Left lung (tissue), 10 donors: Measurements from ENCODE around the gene GRID1. TPM values are rescaled to one million over a fixed set of nuclear protein-coding genes. Genes with fewer than 3 reads are reported as not detected.
"Not testable (repeated sequence)": the region's sequence is repeated elsewhere in the genome, so short reads cannot be mapped to it uniquely, and the experiment has no call there.

Experiments used
- ATAC-seq: fragments of 200-7000 bp; cut with Tn5 transposase; one replicate; pipeline ENCODE4 v1.9.1; 2020; ENCODE audit warnings: moderate library complexity
- DNase-seq, 4 donors: peaks; one replicate each; pipeline ENCODE4 v3.0.0-alpha.2; 2013 to 2020
- H3K27ac ChIP-seq, 2 donors: fragments of 200-600 bp; sonication (generic) in 1 of 2; one replicate each; pipeline versions ENCODE4 v1.5.0 to v1.8.0; 2020 to 2021
- H3K27me3 ChIP-seq, 2 donors: fragments of 200-600 bp; sonication (generic) in 1 of 2; one replicate each; pipeline versions ENCODE4 v1.5.0 to v1.8.0; 2020 to 2021
- H3K36me3 ChIP-seq, 2 donors: fragments of 200-600 bp; sonication (generic) in 1 of 2; one replicate each; pipeline versions ENCODE4 v1.5.0 to v1.8.0; 2020 to 2021
- H3K4me1 ChIP-seq, 2 donors: fragments of 200-600 bp; one replicate each; pipeline ENCODE4 v1.8.0; 2021
- H3K4me3 ChIP-seq, 2 donors: fragments of 200-600 bp; sonication (generic) in 1 of 2; one replicate each; pipeline versions ENCODE4 v1.5.0 to v1.8.0; 2020 to 2021; ENCODE audit warnings: mild to moderate bottlenecking in 1 of 2
- H3K9me3 ChIP-seq, 2 donors: fragments of 200-600 bp; sonication (generic) in 1 of 2; one replicate each; pipeline versions ENCODE4 v1.5.0 to v1.8.0; 2020 to 2021
- intact Hi-C, 2 donors: fragments of 100-400 bp; cut with DNase I; formaldehyde crosslinking; loops; one replicate each; pipeline versions ENCODE4 v1.11.2 to v1.14.2; 2022
- polyA plus RNA-seq, 6 donors: library from polyadenylated mRNA; unstranded; fragments of 120-200 nt; gene quantifications; one replicate each; pipeline ENCODE4 v1.2.1, GENCODE V29; 2013; ENCODE audit not compliant: insufficient read length in 6 of 6
- total RNA-seq, 2 donors: library from RNA; stranded (reverse); fragmentation: NEBNext Ultra II Directional; extraction: Animal tissue kit (Norgen Biotek cat#: 25700); gene quantifications; one replicate each; pipeline ENCODE4 v1.2.1, GENCODE V29; 2021
- TF ChIP-seq, protein P1 (sequence below), 2 donors: fragments of 200-600 bp; sonication (generic) in 1 of 2; IDR thresholded peaks; one replicate each; pipeline versions ENCODE4 v1.5.0 to v1.8.0; 2021; ENCODE audit warnings: antibody characterized with exemption in 2 of 2
- donor health status: DM: no; HTN: yes; CAD: no.
- donor health status: DM: no; HTN: no; CAD: no.

Gene GRID1
- total and polyA plus RNA-seq, 8 donors: 0.81 to 2.6 (median 1.2) TPM

DNA sequence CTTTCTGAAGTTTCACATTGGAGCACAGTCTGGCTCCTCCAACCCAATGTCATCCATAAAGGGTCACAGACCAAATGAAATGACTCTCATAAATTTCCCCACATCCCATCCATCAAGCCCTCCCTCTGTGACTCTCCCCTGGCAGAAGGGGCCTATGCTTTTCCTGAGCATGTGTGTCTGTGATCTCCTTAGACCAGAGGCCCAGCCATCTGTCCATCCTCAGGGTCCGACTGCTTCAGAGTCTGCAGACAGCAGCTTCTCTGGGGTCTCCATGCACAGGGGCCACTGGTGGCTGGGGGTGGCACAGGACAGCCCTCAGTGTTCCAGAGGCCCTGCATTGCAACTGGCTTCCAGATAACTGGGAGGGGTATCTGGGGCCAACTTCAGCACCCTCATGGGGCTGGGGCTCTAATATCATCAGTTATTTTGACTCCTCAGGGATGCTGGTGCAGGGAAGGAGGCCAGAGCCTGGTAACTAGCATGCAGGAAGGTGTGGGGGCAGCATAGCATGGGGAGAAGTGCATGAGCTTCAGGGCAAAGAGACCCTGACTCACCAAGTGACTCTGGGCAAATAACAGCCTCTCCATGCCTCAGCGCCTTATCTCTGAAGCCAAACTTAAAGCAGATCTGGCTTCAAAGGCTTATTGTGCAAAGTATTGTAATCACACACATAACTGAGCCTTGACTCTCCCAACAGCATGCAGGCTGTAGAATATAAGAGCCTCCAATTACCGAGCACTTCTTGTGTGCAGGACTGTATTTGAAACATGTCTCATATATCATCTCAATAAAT is 266.9 kb downstream of the GRID1 start:
- Histone ChIP-seq H3K27ac (no peak overlapping the region), H3K4me3 (no peak overlapping the region), H3K27me3 (no peaks in the 10 kb centered on the region), H3K4me1 (no peaks in the 10 kb centered on the region), H3K36me3 (no peaks in the 10 kb centered on the region), H3K9me3 (no peaks in the 10 kb centered on the region)
- intact Hi-C loops: no loop called here
- DNase-seq (no peak), ATAC-seq (no peak)
- TF ChIP-seq, protein P1, sequence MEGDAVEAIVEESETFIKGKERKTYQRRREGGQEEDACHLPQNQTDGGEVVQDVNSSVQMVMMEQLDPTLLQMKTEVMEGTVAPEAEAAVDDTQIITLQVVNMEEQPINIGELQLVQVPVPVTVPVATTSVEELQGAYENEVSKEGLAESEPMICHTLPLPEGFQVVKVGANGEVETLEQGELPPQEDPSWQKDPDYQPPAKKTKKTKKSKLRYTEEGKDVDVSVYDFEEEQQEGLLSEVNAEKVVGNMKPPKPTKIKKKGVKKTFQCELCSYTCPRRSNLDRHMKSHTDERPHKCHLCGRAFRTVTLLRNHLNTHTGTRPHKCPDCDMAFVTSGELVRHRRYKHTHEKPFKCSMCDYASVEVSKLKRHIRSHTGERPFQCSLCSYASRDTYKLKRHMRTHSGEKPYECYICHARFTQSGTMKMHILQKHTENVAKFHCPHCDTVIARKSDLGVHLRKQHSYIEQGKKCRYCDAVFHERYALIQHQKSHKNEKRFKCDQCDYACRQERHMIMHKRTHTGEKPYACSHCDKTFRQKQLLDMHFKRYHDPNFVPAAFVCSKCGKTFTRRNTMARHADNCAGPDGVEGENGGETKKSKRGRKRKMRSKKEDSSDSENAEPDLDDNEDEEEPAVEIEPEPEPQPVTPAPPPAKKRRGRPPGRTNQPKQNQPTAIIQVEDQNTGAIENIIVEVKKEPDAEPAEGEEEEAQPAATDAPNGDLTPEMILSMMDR (IDR thresholded peaks at IDR 0.05): no peak

DNA sequence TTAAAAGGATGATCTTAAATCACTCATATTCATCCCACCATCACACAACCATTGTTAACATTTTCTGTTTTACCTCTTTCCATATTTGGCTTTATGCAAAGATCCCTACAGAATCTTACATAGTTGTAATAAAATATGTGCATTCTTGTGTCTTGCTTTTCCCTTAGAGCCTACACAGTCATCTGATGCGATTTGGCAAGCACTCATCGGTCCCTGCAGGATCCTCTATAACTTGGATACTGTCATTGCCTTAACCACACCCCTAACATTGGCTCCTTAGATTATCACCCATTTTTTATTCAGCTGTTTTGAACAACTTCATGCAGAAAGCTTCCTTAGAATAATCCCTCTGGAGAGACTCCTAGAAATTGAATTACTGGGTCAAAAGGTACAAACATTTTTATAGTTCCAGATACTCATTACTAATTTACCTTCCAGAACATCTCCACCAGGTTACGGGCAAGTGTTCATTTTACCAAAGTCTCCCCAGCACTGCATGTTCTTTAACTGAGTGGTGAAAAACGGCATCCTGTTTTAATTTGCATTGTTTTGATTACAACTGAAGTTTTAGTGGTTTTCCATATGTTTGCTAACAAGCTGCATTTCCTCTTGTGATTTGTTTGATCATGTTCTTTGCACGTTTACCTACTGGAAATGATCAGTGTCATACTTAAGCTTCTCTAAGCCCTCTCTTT is 268.3 kb downstream of the GRID1 start:
- Histone ChIP-seq H3K9me3 (no peaks in the 10 kb centered on the region), H3K27me3 (no peaks in the 10 kb centered on the region), H3K36me3 (no peaks in the 10 kb centered on the region), H3K27ac (no peak overlapping the region), H3K4me1 (no peaks in the 10 kb centered on the region), H3K4me3 (no peak overlapping the region)
- intact Hi-C loops: no loop called here
- ATAC-seq (no peak), DNase-seq (no peak)
- TF ChIP-seq, protein P1 (IDR thresholded peaks at IDR 0.05): no peak

DNA sequence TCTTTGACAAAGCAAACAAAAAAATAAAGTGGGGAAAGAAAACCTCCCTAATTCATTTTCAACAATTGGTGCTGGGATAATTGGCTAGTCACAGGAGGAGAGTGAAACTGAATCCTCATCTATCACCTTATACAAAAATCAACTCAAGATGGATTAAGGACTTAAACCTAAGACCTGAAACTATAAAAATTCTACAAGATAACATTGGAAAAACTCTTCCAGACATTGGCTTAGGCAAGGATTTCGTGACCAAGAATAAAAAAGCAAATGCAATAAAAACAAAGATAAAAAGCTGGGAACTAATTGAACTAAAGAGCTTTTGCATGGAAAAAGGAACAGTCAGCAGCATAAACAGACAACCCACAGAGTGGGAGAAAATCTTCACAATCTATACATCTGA is 271.5 kb downstream of the GRID1 start:
- H3K9me3 ChIP-seq, H3K27ac ChIP-seq, H3K36me3 ChIP-seq, H3K4me3 ChIP-seq, DNase-seq, H3K4me1 ChIP-seq, intact Hi-C loops, H3K27me3 ChIP-seq, ATAC-seq: not testable (repeated sequence)

DNA sequence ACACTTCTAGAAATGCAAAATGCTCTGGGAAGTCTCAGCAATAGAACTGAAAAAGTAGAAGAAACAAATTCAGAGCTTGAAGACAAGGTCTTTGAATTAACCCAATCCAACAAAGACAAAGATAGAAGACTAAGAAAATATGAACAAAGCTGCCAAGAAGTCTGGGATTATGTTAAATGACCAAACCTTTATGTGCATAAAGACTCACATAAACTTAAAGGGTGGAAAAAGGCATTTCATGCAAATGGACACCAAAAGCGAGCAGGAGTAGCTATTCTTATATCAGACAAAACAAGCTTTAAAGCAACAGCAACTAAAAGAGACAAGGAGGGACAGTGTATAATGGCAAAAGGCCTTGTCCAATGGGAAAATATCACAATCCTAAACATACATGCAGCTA is 274.3 kb downstream of the GRID1 start:
- intact Hi-C loops, H3K9me3 ChIP-seq, ATAC-seq, H3K27ac ChIP-seq, H3K27me3 ChIP-seq, H3K36me3 ChIP-seq, H3K4me3 ChIP-seq, H3K4me1 ChIP-seq, DNase-seq: not testable (repeated sequence)

DNA sequence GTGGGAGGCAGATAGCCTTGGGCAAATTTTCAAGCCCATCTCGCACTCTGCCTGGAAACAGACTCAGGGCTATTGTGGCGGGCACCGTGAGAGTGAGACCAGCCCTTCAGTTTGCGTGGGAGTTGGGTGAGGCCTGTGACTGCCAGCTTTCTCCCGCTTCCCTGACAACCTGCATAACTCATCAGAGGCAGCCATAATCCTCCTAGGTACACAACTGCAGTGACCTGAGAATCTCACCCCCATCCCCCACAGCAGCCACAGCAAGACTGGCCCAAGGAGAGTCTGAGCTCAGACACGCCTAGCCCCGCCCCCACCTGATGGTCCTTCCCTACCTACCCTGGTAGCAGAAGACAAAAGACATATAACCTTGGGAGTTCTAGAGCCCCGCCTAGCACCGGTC is 275.4 kb downstream of the GRID1 start:
- no peaks in the 10 kb centered on the region for H3K36me3 ChIP-seq
- TF ChIP-seq, protein P1 (IDR thresholded peaks at IDR 0.05): no peak
- H3K27me3 ChIP-seq: no peaks in the 10 kb centered on the region
- DNase-seq: no peak
- intact Hi-C loops: no loop called here
- no peaks in the 10 kb centered on the region for H3K9me3 ChIP-seq
- H3K4me1 ChIP-seq: no peaks in the 10 kb centered on the region
- ATAC-seq: no peak
- no peak overlapping the region for H3K27ac ChIP-seq
- H3K4me3 ChIP-seq: no peak overlapping the region

DNA sequence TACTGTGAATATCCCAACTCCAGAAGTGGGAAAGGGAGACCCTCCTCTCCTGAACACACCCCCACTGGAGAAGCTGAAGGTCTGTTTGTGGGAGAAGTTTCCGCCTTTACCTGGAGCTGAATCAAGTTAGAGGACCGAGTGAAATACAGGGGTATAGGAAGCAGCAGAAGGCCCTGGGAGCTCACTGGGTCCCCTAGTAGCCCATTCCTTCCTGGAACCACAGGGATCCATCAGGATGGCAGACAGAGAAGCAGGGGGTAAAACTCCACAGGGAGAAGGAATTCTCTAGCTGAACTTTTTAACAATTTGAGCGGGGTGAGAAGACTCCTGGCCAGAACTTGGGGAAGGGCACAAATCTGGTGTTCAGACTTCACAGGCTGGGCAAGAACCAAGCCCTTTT is 275.8 kb downstream of the GRID1 start:
- TF ChIP-seq, protein P1 (IDR thresholded peaks at IDR 0.05): no peak
- ATAC-seq: no peak
- intact Hi-C loops: no loop called here
- no peak overlapping the region for H3K27ac ChIP-seq
- no peaks in the 10 kb centered on the region for H3K4me1 ChIP-seq
- no peak for DNase-seq
- no peaks in the 10 kb centered on the region for H3K36me3 ChIP-seq
- H3K4me3 ChIP-seq: no peak overlapping the region
- no peaks in the 10 kb centered on the region for H3K9me3 ChIP-seq
- H3K27me3 ChIP-seq: no peaks in the 10 kb centered on the region
